GM19328 (cell line): ENCODE data around the gene POLR2J3.
A peak's percentile ranks its signal among the peaks of the same experiment; 100 is the strongest.
"Not testable (repeated sequence)": the region's sequence is repeated elsewhere in the genome, so short reads cannot be mapped to it uniquely, and the experiment has no call there.

Source experiments
- ATAC-seq: cut with Tn5 transposase; IDR thresholded peaks from one replicate; pipeline ENCODE4 v1.9.1; 2021; ENCODE audit warnings: mild to moderate bottlenecking, moderate library complexity; ENCODE audit not compliant: unreplicated experiment

The POLR2J3 gene

GRCh38 chr7:102572261-102573239 lies at the start of gene POLR2J3:
POLR2J3 (minus strand) TSS chr7:102572583; CDS start chr7:102572521, 62 bp downstream.
- ATAC-seq, result peak; percentile 90

- not testable (repeated sequence) for ATAC-seq
Measured at GRCh38 chr7:102618122-102618521, 45.7 kb upstream of the POLR2J3 start.

DNA sequence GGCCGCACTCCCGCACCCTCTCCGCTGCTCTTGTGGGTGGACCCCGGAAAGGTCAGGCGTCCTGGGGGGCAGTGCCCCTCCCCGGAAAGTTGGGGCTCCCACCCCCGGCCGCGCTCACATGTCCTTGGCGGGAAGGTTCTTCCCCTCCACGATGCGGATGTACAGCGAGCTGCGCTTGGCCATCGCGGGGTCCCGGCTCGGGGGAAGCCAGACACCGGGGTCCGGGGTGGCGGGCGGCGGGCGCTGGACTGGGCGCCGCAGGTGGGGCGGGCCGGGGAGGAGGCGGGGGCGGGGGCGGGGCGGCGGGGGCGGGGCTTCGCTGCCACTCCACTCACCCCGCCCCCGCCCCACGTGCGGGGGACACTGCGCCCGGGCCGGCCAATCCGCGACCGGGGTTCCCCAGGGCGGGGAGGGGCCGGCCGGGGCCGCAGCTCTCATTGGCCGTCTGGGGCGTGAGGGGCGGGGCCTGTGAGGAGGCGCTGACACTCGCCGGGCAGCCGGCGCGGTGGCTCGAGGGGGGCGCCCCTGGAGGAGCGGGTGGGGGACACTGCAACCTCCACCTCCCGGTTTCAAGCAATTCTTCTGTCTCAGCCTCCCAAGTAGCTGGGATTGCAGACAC lies 44.2 kb upstream of the POLR2J3 start, which contains the start of gene RASA4:
RASA4 (minus strand) TSS at position 250 of the 619 bp plus-strand sequence; CDS start at position 183, 67 bp downstream.
- ATAC-seq, result peak; percentile 79

DNA sequence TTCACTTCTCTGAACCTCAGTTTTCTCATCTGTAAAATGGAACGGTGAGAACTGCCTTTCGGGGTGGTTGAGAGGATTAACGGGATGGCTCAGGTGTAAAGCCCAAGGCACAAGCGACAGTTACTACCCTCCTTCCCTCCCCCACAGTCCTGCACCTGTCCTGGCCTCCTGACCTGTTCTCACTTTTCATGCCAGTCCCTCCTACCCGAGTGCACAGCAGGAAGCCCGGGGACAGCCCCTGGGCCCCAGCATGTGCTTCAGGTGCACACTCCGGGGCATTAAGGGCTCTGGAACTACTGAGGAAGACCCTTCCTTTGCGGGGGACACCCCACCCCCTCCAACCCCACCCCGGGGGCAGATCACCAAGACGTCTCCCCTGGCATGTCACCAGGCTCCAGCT lies 43.5 kb upstream of the POLR2J3 start:
- ATAC-seq, result not testable (repeated sequence)

DNA sequence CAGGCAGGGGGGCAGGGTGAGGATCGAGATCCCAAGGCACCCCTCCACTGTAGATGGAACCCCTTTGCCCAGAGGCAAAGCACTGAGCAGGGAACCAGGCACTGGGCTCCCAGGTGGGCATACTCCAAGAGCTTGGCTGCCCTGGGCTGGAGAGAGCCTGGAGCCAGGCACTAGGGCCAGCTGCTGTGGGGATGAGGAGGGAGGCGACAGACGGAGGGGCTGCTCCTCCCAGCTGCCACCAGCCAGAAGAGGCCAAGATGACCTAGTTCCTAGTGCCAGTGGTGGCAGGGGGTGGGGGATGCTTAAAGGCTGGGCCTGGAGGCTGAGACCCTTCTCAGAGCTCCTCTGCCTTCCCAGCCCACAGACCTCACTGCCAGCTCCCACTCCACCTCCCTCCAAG lies 42.5 kb upstream of the POLR2J3 start:
- ATAC-seq, result not testable (repeated sequence)

DNA sequence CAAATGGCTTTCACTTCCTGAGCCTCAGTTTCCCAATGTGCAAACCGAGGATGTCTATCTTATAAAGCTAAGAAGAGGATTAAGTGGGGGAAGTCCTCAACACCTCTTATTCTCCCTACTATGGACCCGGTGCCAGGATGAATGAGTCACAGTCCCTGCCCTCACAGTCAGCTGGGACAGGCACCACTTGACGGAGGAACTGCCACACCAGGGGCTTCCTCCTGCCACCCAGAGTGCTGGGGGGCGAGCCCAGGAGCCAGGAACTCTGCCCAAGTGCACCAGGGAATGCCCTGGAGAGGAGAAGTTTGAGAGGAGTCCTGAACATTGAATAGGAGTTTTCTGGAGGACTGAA lies 41.9 kb upstream of the POLR2J3 start:
- peak; percentile 18 for ATAC-seq

DNA sequence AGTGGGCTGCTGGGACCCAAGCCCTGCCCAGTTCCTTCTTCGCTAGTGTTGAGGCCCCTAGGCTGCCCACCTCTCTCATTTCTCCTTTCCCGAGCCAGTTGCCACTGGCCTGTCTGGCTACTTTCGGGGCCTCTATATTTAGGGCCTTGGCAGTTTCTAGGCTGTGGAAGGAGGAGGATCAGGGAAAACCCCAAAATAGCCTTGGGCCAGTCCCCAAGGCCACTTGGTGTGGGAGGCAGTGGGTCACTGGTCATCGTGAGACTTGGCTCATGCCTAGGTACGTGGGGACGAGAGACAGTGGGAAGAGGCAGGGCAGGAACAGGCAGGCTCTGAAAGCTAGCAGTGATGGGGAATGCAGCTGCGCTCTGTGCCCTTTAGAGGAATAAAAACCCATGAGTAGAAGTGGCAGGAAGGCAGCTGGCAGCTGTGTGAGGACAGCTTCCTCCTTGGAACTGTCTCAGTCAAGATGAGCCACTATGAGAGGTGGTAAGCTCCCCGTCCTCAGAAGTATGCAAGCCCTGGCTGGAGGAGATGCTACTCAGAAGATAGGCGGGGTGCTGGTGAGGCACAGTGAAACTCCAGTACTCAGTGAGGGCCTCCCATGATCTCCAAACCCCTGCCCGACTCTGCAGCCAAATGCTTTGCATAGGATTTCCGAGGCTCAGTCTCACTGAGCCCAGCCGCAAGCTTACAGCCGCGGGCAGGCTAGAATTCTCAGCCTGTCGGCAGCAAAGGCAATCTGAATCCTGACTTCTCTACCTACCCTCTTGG lies 41.4 kb upstream of the POLR2J3 start:
- ATAC-seq, result peak; percentile 56

DNA sequence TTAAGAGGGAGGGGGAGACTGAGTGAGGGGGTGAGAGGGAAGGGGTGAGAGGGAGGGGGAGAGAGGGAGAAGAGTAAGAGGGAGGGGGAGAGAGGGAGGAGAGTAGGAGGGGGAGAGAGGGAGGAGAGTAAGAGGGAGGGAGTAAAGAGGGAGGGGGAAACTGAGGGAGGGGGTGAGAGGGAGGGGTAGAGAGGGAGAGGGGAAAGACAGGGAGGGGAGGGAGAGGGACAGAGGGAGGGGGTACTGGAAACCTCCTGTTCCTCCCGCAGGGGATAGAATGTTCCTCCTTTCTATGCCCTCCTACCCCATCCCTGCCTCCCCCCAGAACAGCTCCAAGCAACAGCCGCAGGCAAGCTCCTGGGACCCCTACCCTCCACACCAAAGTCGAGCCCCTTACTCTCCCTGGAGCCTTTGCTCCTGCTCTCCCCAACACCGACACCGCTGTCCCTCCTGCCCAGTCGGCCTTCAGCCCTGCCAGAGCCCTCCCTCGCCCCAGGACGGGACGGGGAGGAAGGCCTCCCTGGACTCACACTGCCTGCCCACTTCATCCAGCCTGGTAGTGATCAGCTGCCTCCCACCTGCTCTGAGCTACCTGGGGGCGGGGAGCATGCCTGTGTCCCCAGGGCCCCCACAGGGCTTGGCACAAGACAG lies 39.4 kb upstream of the POLR2J3 start:
- ATAC-seq, result not testable (repeated sequence)

- peak; percentile 35 for ATAC-seq
Measured at GRCh38 chr7:102611013-102611674, 38.8 kb upstream of the POLR2J3 start.

DNA sequence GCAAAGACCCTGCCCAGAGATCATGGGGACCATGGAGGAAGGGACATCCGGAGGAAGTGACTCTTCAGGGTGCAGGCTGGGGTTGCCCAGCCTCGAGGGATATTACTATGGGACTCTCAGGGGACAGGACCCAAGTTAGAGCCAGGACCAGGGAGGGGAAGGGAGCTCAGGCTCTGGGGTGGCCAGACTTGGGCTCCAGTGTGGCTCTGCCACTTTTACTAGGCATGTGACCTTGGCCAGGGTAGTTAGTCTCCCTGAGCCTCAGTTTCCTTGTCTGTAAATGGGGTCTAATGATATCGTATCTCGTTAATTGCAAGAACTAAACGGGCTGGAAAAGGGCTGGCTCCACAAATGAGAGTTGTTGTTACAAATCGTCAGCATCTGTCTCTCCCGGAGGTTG lies 38.1 kb upstream of the POLR2J3 start:
- not testable (repeated sequence) for ATAC-seq

DNA sequence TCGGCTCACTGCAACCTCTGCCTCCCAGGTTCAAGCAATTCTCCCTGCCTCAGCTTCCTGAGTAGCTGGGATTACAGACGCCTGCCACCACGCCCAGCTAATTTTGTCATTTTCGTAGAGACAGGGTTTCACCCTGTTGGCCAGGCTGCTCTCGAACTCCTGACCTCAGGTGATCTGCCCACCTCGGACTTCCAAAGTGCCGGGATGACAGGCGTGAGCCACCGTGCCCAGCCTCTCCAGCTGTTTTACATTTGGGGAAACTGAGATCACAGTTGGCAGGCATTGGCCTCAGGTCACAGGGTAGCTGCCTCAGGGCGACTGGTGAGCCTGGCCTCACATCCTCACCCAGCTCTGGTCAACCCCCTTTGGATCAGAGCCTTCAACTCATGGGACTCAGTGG lies 37.4 kb upstream of the POLR2J3 start:
- ATAC-seq, result not testable (repeated sequence)

- not testable (repeated sequence) for ATAC-seq
Measured at GRCh38 chr7:102606848-102607247, 34.5 kb upstream of the POLR2J3 start.

GRCh38 chr7:102604431-102605145 lies 32.2 kb upstream of the POLR2J3 start:
- ATAC-seq, result not testable (repeated sequence)

GRCh38 chr7:102602317-102602716 lies 29.9 kb upstream of the POLR2J3 start:
- ATAC-seq, result not testable (repeated sequence)

GRCh38 chr7:102599699-102600098 lies 27.3 kb upstream of the POLR2J3 start:
- ATAC-seq, result not testable (repeated sequence)

DNA sequence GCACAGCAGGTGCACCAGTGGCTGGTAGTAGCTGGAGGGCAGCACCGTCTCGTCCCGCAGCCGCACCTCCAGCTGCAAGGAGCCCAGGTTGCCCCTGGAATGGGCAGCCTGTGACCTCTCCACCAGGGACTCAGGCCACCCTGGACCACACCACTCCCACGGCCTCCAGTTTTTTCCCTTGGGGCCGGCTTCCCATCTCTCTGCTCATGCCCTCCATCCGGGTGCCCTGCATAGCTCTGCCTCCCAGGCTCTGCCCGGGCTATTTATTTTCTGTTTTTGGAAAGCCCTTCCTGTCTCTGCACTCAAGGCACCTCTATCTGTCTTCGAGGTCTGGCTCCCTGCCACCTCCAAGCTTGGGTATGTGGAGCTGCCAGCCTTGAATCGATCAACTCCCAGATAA lies 23.7 kb upstream of the POLR2J3 start:
- ATAC-seq, result not testable (repeated sequence)

GRCh38 chr7:102593637-102594334 lies 21.4 kb upstream of the POLR2J3 start:
- peak; percentile 49 for ATAC-seq

- ATAC-seq, result peak; percentile 30
Measured at GRCh38 chr7:102592477-102593019, 20.2 kb upstream of the POLR2J3 start.
